Body of pancreas (tissue), 4 donors: ENCODE results near the gene GLI3. TPM values are rescaled to one million over a fixed set of nuclear protein-coding genes. Genes with fewer than 3 reads are reported as not detected.

Experiments used
- ATAC-seq: fragments of 150-250 bp; one replicate; pipeline ENCODE4 v1.9.1; 2016
- DNase-seq, 4 donors: peaks; one replicate each; pipeline ENCODE4 v3.0.0-alpha.2; 2019
- H3K27ac ChIP-seq, 4 donors: fragments of 200-600 bp; sonication (generic); 1 replicate in 3 of 4; 2 replicates in 1 of 4; pipeline versions ENCODE4 v1.5.1 to v1.6.1; 2016 to 2019; ENCODE audit warnings: mild to moderate bottlenecking in 1 of 4, mixed read lengths in 1 of 4, moderate library complexity in 1 of 4
- H3K27me3 ChIP-seq, 2 donors: fragments of 200-600 bp; sonication (generic); one replicate each; pipeline ENCODE4 v1.6.0; 2016; ENCODE audit warnings: mild to moderate bottlenecking in 1 of 2
- H3K36me3 ChIP-seq, 2 donors: fragments of 200-600 bp; sonication (generic); replicated peaks in 1 of 2; 2 replicates each; pipeline ENCODE4 v1.5.1; 2016; ENCODE audit warnings: low read depth in 2 of 2; ENCODE audit not compliant: insufficient read depth in 1 of 2
- H3K4me1 ChIP-seq: fragments of 200-600 bp; sonication (generic); one replicate; pipeline ENCODE4 v1.6.0; 2016
- H3K4me3 ChIP-seq, 2 donors: fragments of 200-600 bp; sonication (generic); 1 replicate in 1 of 2; 2 replicates in 1 of 2; pipeline ENCODE4 v1.5.1; 2016 to 2019
- H3K9me3 ChIP-seq, 3 donors: fragments of 200-600 bp; sonication (generic); 1 replicate in 2 of 3; 2 replicates in 1 of 3; pipeline ENCODE4 v1.5.1; 2016
- POLR2A ChIP-seq, 3 donors: fragments of 450-650 bp; IDR thresholded peaks; one replicate each; pipeline ENCODE4 v1.6.1; 2016; ENCODE audit warnings: antibody characterized with exemption in 3 of 3, mild to moderate bottlenecking in 2 of 3
- WGBS, 2 donors: methylation state at CpG; one replicate each; pipeline ENCODE4 v1.1.5; 2017; 5-methylcytosine and 5-hydroxymethylcytosine counted together
- intact Hi-C: fragments of 100-400 bp; cut with DNase I; formaldehyde crosslinking; loops from one replicate; pipeline ENCODE4 v1.15.1; 2023
- total RNA-seq, 2 donors: library from RNA; depleted of rRNA; stranded (reverse); fragments of >200 nt; gene quantifications; one replicate each; pipeline ENCODE4 v1.1.0, GENCODE V29; 2016
- TF ChIP-seq, protein P1 (sequence below), 7 experiments: fragments of 450-650 bp in 4 of 7; fragments of 200-600 bp in 3 of 7; sonication (generic) in 3 of 7; IDR thresholded peaks; one replicate each; pipeline ENCODE4 v1.5.1; 2016 to 2019; ENCODE audit warnings: antibody characterized with exemption in 7 of 7

Gene GLI3
- total RNA-seq, 2 donors from 2014 or later = 1.0 to 2.0 TPM

DNA sequence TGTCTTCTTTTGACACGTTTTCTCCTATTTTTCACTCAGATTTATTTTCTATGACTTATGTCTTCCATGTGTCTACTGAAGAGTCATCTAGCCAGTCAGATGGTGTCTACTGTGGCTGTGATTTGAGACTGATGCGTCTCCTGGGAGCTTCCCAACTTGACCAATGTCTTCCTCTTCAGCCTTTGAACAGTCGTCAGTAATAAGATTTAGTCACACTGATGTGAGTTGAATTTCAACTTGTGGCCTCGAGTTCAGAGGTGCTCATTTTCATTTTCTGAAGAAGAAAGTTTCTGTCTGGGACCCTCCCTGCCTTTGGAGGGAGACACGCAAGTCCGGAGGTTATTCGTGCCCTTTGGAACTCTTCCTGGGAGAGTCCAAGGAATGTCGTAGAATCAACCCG, 312.2 kb downstream of the GLI3 start:
- H3K4me3 ChIP-seq = no peak overlapping the region
- ATAC-seq = no peak
- H3K4me1 ChIP-seq = no peaks in the 10 kb centered on the region
- no peaks in the 10 kb centered on the region for H3K27me3 ChIP-seq
- H3K27ac ChIP-seq = no peak overlapping the region
- intact Hi-C loops = no loop called here
- 69 to 75% methylated on average over 9 of the region's 9 CpGs for WGBS, 2 donors
- H3K36me3 ChIP-seq = no peaks in the 10 kb centered on the region
- TF ChIP-seq POLR2A (IDR thresholded peaks at IDR 0.05) = no peak
- TF ChIP-seq, protein P1, sequence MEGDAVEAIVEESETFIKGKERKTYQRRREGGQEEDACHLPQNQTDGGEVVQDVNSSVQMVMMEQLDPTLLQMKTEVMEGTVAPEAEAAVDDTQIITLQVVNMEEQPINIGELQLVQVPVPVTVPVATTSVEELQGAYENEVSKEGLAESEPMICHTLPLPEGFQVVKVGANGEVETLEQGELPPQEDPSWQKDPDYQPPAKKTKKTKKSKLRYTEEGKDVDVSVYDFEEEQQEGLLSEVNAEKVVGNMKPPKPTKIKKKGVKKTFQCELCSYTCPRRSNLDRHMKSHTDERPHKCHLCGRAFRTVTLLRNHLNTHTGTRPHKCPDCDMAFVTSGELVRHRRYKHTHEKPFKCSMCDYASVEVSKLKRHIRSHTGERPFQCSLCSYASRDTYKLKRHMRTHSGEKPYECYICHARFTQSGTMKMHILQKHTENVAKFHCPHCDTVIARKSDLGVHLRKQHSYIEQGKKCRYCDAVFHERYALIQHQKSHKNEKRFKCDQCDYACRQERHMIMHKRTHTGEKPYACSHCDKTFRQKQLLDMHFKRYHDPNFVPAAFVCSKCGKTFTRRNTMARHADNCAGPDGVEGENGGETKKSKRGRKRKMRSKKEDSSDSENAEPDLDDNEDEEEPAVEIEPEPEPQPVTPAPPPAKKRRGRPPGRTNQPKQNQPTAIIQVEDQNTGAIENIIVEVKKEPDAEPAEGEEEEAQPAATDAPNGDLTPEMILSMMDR (IDR thresholded peaks at IDR 0.05) = no peak
- no peaks in the 10 kb centered on the region for H3K9me3 ChIP-seq
- no peak for DNase-seq

DNA sequence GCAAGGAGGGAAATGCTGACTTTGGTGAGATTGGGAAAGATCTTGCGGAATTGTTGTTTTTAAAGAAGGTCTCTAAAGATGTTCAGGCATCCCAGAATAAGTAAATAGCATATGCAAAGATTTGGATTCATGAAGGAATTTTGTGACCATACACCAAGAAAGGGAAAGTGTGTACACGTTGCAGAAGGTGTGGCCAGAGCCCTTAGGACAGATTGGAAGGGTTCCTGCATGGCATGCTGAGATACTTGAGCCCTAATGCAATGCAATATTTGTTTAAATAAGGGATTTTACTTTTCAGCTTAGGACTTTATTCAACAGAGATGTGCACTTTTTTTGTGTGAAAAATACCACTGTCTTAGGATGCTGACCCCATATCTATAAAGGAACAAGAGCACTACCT, 314.6 kb downstream of the GLI3 start:
- no peak for ATAC-seq
- H3K27me3 ChIP-seq = no peaks in the 10 kb centered on the region
- no peak for DNase-seq
- no peaks in the 10 kb centered on the region for H3K36me3 ChIP-seq
- no peak for TF ChIP-seq POLR2A (IDR thresholded peaks at IDR 0.05)
- TF ChIP-seq, protein P1 (IDR thresholded peaks at IDR 0.05) = no peak
- H3K27ac ChIP-seq = no peak overlapping the region
- no peak overlapping the region for H3K4me3 ChIP-seq
- 53 to 67% methylated on average over 2 of the region's 2 CpGs for WGBS, 2 donors
- intact Hi-C loops = no loop called here
- H3K4me1 ChIP-seq = no peaks in the 10 kb centered on the region
- no peaks in the 10 kb centered on the region for H3K9me3 ChIP-seq

DNA sequence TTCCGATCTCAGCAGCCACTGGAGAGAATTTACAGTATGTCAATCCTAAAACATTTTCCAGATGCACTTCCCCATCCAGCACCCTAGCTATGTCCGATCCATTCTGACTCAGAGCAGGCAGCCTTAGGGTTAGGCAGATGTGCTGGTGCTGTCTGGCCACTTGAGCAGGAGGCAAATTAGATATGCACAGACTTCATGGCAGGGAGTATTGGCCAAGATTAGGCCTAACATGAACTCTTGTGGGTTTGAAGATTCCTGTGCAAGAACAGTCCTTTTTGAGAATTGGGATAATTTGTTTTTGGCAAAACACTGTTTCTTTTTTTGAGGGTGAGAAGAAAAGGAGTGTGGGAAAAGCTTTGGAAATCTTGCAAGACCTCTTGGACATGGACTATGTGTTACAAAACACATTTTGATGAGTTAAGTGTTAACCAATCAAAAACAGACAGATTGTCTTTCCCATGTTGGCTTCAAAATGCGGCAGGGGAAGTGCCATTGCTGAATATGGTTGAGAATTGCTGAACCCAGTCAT, 315.5 kb downstream of the GLI3 start:
- DNase-seq (peak in 2 of 4 donors; percentile 11 to 38), ATAC-seq (peak; percentile 42)
- H3K4me3 ChIP-seq = no peak overlapping the region
- H3K27me3 ChIP-seq = no peaks in the 10 kb centered on the region
- intact Hi-C loops = no loop called here
- 65 to 76% methylated on average over 3 of the region's 3 CpGs for WGBS, 2 donors
- no peak overlapping the region for H3K27ac ChIP-seq
- TF ChIP-seq, protein P1 (IDR thresholded peaks at IDR 0.05) = no peak
- H3K36me3 ChIP-seq = no peaks in the 10 kb centered on the region
- no peaks in the 10 kb centered on the region for H3K9me3 ChIP-seq
- H3K4me1 ChIP-seq = no peaks in the 10 kb centered on the region

DNA sequence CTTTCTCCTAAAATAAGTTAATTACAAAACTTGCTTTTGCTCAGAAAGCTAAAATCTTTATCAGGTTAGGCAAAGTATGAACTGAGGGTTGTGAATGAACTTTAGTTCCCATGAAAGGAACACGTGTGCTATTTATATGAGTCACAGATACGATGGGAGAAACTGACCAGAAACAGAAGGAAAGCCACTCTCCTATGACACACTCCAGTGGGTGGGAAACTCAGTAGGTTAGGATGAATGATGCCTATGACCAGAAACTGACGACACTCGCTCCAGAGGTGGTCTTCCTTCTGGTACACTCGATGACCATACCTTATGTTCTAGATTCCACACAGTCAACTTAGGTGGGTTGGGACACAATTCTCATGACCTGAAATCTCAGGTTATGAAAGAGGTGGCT, 318.4 kb downstream of the GLI3 start:
- intact Hi-C loops = no loop called here
- Histone ChIP-seq H3K36me3 (no peaks in the 10 kb centered on the region), H3K4me1 (no peaks in the 10 kb centered on the region), H3K9me3 (no peaks in the 10 kb centered on the region), H3K27ac (no peak overlapping the region), H3K27me3 (no peaks in the 10 kb centered on the region), H3K4me3 (no peak overlapping the region)
- TF ChIP-seq, protein P1 (IDR thresholded peaks at IDR 0.05) = no peak
- no peak for TF ChIP-seq POLR2A (IDR thresholded peaks at IDR 0.05)
- no peak for ATAC-seq
- 59 to 71% methylated on average over 5 of the region's 5 CpGs for WGBS, 2 donors
- no peak for DNase-seq

DNA sequence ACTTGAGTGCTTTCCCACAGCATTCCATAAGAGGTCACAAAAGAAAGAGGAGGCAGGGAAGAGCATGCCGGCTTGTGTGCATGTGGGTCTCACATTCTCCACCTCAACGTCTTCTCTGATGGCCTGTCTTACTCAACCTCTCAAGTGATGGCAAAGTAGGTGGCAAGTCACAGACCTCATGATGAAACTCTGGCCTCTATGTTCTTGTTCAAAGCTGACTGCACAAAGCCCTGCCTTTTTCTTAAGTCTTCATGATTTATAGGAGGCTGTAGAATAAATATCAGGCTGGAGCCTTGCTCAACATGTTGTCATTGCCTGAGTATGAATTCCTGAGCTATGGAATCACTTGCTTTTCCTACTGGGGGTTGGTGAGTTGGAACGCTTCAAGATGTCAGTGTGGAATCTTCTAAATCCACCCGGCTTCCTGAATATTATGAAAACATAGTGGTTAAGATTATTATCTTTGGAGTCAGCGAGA, 320.5 kb downstream of the GLI3 start:
- no peaks in the 10 kb centered on the region for H3K9me3 ChIP-seq
- DNase-seq (peak in 1 of 4 donors; percentile 24), ATAC-seq (peak; percentile 70)
- no peaks in the 10 kb centered on the region for H3K4me1 ChIP-seq
- H3K27ac ChIP-seq = no peak overlapping the region
- no peaks in the 10 kb centered on the region for H3K36me3 ChIP-seq
- no peak overlapping the region for H3K4me3 ChIP-seq
- TF ChIP-seq, protein P1 (IDR thresholded peaks at IDR 0.05) = no peak
- TF ChIP-seq POLR2A (IDR thresholded peaks at IDR 0.05) = no peak
- WGBS, 2 donors = 60 to 63% methylated on average over 5 of the region's 5 CpGs
- H3K27me3 ChIP-seq = no peaks in the 10 kb centered on the region
- intact Hi-C loops = no loop called here
